ENCODE results near the gene GPR146.

GRCh38 chr7:1070544-1071011 lies 26.2 kb downstream of the GPR146 start:
- TF ChIP-seq CTCF (IDR thresholded peaks at IDR 0.05) (no peak), POLR2AphosphoS5 (IDR thresholded peaks at IDR 0.05) (no peak)
